NCI-H1417 (cell line): ENCODE measurements around the gene C12orf56.
A peak's percentile ranks its signal among the peaks of the same experiment; 100 is the strongest.
"Not testable (repeated sequence)": the region's sequence is repeated elsewhere in the genome, so short reads cannot be mapped to it uniquely, and the experiment has no call there.

Experiments used
- DNase-seq, 3 experiments: peaks; one replicate each; lab custom pipeline; 2025; lab: John Stamatoyannopoulos, UW

C12orf56 gene

DNA sequence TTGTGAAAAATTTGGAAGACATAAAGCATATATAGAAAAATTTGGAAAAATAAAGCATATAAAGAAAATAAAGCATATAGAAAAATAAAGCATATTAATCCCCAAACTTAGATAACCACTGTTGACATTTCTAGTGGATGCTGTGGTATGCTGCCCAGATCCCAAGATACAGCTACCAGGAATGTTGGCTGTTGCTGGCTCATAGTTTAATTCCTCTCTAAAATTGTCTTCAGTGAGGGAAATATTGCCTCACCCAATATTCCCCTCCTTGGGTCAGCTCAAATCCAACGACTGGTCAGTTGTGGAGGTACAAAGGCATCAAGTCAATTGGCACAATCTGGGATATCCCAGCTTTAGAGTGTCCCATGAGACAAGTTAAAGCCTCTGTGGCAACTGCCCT is 158.4 kb downstream of the C12orf56 start:
- DNase-seq: no peak

- DNase-seq: no peak
Measured at GRCh38 chr12:64229796-64230195, 160.8 kb downstream of the C12orf56 start.

DNA sequence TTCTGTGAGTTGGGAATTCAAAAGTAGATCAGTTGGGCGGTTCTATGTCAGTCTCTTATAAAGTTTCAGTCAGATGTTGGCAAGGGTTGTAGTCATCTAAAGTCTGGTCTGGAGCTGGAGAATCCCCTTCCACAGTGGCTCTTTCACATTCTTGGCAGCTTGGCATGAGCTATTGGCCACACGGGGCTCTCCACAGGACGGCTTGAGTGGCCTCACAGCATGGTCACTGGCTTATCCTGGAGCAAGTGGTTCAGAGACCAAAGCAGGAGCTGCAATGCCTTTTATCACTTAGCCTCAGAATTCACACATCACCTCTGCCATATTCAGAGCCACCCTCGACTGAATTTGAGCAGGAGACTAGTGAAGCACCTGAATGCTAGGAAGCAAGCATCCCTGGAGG is 161.3 kb downstream of the C12orf56 start:
- no peak for DNase-seq

DNA sequence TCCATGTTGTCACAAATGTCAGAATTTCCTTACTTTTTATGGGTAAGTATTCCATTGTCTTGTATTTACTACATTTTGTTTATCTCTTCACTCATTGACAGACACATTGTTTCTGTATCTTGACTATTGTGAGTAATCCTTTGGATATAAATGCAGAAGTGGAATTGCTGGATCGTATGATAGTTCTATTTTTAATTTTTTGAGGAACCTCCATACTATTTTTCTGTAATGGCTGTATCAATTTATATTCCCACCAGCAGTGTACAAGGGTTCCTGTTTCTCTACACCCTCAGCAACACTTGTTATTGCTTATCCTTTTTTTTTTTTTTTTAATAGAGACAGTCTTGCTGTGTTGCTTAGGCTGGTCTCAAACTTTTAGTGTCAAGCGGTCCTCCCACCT is 164.9 kb downstream of the C12orf56 start:
- no peak for DNase-seq

- DNase-seq: peak; percentile 97 to 99 (median 98)
Measured at GRCh38 chr12:64222009-64222765, 168.4 kb downstream of the C12orf56 start, which contains the start of gene KICS2. Gene KICS2, minus strand, starts transcription at chr12:64222296. Its CDS starts 59 bp downstream, at chr12:64222237.

- peak; percentile 90 to 94 (median 93) for DNase-seq
Measured at GRCh38 chr12:64221651-64222008, 168.9 kb downstream of the C12orf56 start.

- no peak for DNase-seq
Measured at GRCh38 chr12:64220046-64220445, 170.5 kb downstream of the C12orf56 start.

GRCh38 chr12:64219145-64219544 is 171.4 kb downstream of the C12orf56 start:
- no peak for DNase-seq

DNA sequence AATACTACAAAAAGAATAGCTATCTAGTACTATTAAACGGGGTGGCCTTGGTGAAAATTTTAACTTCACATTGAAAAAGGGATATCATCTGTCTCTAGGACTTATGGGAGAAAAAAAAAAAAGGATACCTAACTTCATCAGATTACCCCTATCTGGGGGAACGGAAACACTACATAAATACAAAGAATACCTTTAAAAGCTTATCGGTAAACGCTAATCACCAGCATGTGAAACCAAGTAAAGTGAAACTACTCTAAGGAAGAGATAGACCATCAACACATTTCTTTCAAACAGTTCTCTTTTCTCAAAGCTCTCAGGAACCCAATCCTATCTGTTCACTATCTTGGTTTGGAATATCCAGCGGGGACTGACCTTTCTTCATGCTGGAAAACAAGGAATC is 172.0 kb downstream of the C12orf56 start:
- DNase-seq: no peak

DNA sequence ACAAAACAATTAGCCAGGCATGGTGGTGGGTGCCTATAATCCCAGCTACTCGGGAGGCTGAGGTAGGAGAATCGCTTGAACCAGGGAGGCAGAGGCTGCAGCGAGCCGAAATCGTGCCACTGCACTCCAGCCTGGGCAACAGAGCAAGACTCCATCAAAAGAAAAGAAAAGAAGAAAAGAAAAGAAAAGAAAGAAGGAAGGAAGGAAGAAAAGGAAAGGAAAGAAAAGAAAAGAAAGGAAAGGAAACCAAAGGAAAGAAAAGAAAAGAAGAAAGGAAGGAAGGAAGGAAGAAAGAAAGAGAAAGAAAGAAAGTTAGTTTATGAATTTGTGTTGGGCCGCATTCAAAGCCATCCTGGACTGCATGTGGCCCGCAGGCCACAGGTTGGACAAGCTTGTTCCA is 172.9 kb downstream of the C12orf56 start:
- DNase-seq: not testable (repeated sequence)

GRCh38 chr12:64216239-64216638 is 174.3 kb downstream of the C12orf56 start:
- no peak for DNase-seq
